Nephron (organoid): ENCODE data around the gene SF3A1.
"Not testable (repeated sequence)": the region's sequence is repeated elsewhere in the genome, so short reads cannot be mapped to it uniquely, and the experiment has no call there.

Experiments
- H3K27ac Mint-ChIP-seq, 3 experiments: 2 replicates each; pipeline ENCODE4 v1.8.0; 2020; ENCODE audit warnings: mixed read lengths in 3 of 3, mild to moderate bottlenecking in 2 of 3, moderate library complexity in 1 of 3
- H3K27me3 Mint-ChIP-seq: 2 replicates; pipeline ENCODE4 v1.8.0; 2021; ENCODE audit warnings: low read depth, mild to moderate bottlenecking, moderate library complexity, mixed read lengths
- H3K36me3 Mint-ChIP-seq: 2 replicates; pipeline ENCODE4 v1.8.0; 2020; ENCODE audit warnings: low read depth, mixed read lengths
- H3K4me1 Mint-ChIP-seq: 2 replicates; pipeline ENCODE4 v1.8.0; 2020; ENCODE audit warnings: mixed read lengths
- H3K4me3 Mint-ChIP-seq, 3 experiments: 2 replicates each; pipeline ENCODE4 v1.8.0; 2020; ENCODE audit warnings: mild to moderate bottlenecking in 3 of 3, mixed read lengths in 3 of 3, moderate library complexity in 2 of 3
- H3K9me3 Mint-ChIP-seq: 2 replicates; pipeline ENCODE4 v1.8.0; 2020; ENCODE audit warnings: mixed read lengths
- TF ChIP-seq, protein P1 (sequence below), 3 experiments: fragments of 200-600 bp; sonication (generic); IDR thresholded peaks; one replicate each; pipeline ENCODE4 v1.5.0; 2021; ENCODE audit warnings: antibody characterized with exemption in 3 of 3; ENCODE audit not compliant: unreplicated experiment in 3 of 3

The SF3A1 gene, protein sequence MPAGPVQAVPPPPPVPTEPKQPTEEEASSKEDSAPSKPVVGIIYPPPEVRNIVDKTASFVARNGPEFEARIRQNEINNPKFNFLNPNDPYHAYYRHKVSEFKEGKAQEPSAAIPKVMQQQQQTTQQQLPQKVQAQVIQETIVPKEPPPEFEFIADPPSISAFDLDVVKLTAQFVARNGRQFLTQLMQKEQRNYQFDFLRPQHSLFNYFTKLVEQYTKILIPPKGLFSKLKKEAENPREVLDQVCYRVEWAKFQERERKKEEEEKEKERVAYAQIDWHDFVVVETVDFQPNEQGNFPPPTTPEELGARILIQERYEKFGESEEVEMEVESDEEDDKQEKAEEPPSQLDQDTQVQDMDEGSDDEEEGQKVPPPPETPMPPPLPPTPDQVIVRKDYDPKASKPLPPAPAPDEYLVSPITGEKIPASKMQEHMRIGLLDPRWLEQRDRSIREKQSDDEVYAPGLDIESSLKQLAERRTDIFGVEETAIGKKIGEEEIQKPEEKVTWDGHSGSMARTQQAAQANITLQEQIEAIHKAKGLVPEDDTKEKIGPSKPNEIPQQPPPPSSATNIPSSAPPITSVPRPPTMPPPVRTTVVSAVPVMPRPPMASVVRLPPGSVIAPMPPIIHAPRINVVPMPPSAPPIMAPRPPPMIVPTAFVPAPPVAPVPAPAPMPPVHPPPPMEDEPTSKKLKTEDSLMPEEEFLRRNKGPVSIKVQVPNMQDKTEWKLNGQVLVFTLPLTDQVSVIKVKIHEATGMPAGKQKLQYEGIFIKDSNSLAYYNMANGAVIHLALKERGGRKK

DNA sequence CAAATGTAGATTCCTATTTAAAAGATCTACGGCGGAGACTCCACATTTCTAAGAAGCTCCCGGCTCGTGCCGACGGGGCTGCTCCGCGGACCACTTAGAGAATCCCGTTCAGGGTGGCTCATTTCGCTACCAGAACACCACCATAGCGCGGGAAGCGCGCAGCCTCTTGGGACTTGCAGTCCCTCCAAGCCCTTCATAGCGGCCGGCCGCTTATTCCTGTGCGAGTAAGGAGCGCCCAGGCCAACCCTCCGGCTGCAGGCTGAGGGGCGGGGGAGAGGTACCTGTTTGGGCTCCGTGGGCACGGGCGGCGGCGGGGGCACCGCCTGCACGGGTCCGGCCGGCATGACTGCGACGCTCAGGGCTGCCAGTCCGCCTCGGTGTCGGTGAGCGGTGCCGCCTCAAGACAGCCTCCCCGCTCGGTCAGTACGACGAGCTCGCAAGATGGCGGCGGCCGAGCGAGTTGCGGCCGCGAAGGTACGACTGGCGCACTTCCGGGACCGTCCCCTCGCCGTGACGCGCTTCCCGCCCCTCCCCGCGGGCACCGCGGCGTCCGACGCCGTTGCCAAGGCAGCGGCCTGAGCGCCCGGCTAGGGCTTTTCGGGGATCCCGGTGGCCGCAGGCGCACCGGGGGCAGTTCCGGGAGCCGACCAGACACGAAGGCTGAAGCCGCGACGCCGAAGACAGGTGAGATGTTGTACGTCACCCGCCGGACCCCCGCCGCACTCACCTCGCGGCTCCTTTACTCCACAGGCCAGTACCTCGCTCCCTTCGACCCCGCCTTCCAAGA, at the start of gene SF3A1, which contains the start of gene CCDC157:
SF3A1 (minus strand) TSS at position 446 of the 787 bp plus-strand sequence; CDS start at position 344, 102 bp downstream.
CCDC157 (plus strand) TSS at position 559 of the 787 bp plus-strand sequence. CDS start 8,994 bp downstream, outside the sequence.
- H3K36me3 Mint-ChIP-seq = peaks cover 22% of the 10 kb centered on the region
- peak within 1 kb of the TSS; percentile 97 to 100 (median 99) for H3K4me3 Mint-ChIP-seq
- no peaks in the 10 kb centered on the region for H3K9me3 Mint-ChIP-seq
- TF ChIP-seq, protein P1, sequence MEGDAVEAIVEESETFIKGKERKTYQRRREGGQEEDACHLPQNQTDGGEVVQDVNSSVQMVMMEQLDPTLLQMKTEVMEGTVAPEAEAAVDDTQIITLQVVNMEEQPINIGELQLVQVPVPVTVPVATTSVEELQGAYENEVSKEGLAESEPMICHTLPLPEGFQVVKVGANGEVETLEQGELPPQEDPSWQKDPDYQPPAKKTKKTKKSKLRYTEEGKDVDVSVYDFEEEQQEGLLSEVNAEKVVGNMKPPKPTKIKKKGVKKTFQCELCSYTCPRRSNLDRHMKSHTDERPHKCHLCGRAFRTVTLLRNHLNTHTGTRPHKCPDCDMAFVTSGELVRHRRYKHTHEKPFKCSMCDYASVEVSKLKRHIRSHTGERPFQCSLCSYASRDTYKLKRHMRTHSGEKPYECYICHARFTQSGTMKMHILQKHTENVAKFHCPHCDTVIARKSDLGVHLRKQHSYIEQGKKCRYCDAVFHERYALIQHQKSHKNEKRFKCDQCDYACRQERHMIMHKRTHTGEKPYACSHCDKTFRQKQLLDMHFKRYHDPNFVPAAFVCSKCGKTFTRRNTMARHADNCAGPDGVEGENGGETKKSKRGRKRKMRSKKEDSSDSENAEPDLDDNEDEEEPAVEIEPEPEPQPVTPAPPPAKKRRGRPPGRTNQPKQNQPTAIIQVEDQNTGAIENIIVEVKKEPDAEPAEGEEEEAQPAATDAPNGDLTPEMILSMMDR (IDR thresholded peaks at IDR 0.05; ENCODE audit: unreplicated experiment in 3 of 3) = no peak
- peaks cover 31% of the 10 kb centered on the region for H3K4me1 Mint-ChIP-seq
- H3K27me3 Mint-ChIP-seq = no peaks in the 10 kb centered on the region
- peak within 1 kb of the TSS; percentile 61 to 99 (median 98) for H3K27ac Mint-ChIP-seq

DNA sequence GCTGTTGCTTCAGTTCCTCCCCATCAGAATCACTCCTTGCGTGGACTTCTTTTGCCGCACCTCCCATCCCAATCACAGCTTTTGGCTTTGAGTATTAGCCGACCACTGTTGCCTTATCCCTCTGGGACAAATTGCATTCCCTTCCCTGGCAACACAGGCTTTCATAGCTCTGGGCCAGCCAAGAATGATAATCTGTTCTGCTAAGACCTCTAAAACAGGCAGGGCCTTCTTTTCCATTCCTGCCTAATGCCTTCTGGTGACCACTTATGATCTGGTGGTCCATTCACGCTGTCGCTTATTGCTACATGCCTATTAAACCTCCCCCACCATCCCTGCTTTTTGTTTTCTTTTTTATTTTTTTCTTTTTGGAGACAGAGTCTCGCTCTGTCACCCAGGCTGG, 49.7 kb upstream of the SF3A1 start:
- H3K4me1 Mint-ChIP-seq = peaks cover 9% of the 10 kb centered on the region
- H3K4me3 Mint-ChIP-seq = no peak overlapping the region
- peaks cover 4% of the 10 kb centered on the region for H3K36me3 Mint-ChIP-seq
- H3K9me3 Mint-ChIP-seq = no peaks in the 10 kb centered on the region
- TF ChIP-seq, protein P1 (IDR thresholded peaks at IDR 0.05; ENCODE audit: unreplicated experiment in 3 of 3) = no peak
- no peak overlapping the region for H3K27ac Mint-ChIP-seq
- H3K27me3 Mint-ChIP-seq = no peaks in the 10 kb centered on the region

DNA sequence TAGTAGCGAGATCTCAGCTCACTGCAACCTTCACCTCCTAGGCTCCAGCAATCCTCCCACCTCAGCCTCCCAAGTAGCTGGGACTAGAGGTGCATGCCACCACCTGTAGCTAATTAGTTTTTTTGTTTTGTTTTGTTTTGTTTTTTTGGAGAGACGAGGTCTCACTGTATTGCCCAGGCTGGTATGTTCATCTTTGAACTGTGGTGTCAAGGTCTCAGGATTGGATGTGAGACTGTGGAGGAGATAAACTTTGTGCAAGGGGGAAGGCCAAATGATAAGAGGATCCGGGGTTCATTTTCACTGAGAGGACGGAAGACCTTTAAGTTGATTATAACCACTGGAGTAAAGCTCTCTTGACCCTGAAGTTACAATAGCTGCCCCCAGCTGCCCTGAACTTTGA, 49.0 kb upstream of the SF3A1 start:
- TF ChIP-seq, protein P1 (IDR thresholded peaks at IDR 0.05; ENCODE audit: unreplicated experiment in 3 of 3) = no peak
- H3K36me3 Mint-ChIP-seq = peaks cover 4% of the 10 kb centered on the region
- H3K9me3 Mint-ChIP-seq = no peaks in the 10 kb centered on the region
- H3K4me3 Mint-ChIP-seq = no peak overlapping the region
- H3K4me1 Mint-ChIP-seq = peaks cover 9% of the 10 kb centered on the region
- no peaks in the 10 kb centered on the region for H3K27me3 Mint-ChIP-seq
- H3K27ac Mint-ChIP-seq = no peak overlapping the region

DNA sequence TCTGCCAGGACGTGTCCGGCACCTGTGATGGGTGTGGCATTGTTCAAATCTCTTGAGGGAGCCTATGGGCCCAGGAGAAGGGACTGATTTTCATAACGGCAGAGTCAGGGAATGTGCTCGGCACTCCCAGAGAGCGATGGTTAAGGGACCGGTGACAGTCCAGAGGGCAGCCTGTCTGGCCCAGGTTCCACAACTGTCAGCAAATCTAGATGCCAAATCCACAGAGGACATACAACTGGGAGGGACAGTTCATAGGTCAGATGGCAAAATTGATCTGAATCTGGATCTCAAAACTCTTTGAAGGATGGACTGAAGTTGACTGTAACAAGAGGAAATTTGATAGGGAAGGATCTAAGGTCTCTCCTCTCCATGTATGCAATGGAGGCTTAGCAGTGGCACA, 47.6 kb upstream of the SF3A1 start:
- Mint-ChIP-seq H3K36me3 (peaks cover 4% of the 10 kb centered on the region), H3K4me3 (no peak overlapping the region), H3K27me3 (no peaks in the 10 kb centered on the region), H3K9me3 (no peaks in the 10 kb centered on the region), H3K27ac (no peak overlapping the region), H3K4me1 (peaks cover 9% of the 10 kb centered on the region)
- TF ChIP-seq, protein P1 (IDR thresholded peaks at IDR 0.05; ENCODE audit: unreplicated experiment in 3 of 3) = no peak

DNA sequence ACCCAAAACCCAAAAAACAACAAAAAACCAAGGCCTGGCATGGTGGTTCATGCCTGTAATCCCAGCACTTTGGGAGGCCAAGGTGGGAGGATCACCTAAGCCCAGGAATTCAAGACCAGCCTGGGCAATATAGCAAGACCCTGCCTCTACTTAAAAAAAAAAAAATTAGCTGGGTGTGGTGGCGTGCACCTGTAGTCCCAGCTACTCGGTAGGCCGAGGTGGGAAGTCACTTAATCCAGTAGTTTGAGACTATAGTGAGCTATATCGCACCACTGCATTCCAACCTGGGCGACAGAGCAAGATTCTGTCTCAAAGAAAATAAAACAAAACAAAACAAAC, 46.0 kb upstream of the SF3A1 start:
- H3K9me3 Mint-ChIP-seq, H3K4me3 Mint-ChIP-seq: not testable (repeated sequence)

More for the DNA sequence above, 46.0 kb upstream of the SF3A1 start:
- Mint-ChIP-seq H3K4me1 (peaks cover 24% of the 10 kb centered on the region), H3K27ac (peak overlapping the region in 1 of 3 experiments; percentile 77), H3K27me3 (peaks cover 11% of the 10 kb centered on the region)
- H3K36me3 Mint-ChIP-seq = not testable (repeated sequence)
